ENCODE results near the gene RAB6B.

- no peak for TF ChIP-seq CTCF (conservative IDR thresholded peaks at IDR 0.05; ENCODE audit: low read depth, low read length)
- TF ChIP-seq EZH2 (IDR thresholded peaks at IDR 0.05; ENCODE audit: borderline replicate concordance, low read depth, low read length, poor library complexity, severe bottlenecking): no peak
Measured at GRCh38 chr3:133775309-133775708, 120.4 kb downstream of the RAB6B start.
